NB4 (cell line): ENCODE results near the gene AZU1.

Experiments used
- MYC ChIP-seq: IDR thresholded peaks from 2 replicates; pipeline ENCODE4 v1.6.1; 2011; ENCODE audit warnings: low read depth, low read length
- POLR2A ChIP-seq: IDR thresholded peaks from 2 replicates; pipeline ENCODE4 v1.6.1; 2011; ENCODE audit warnings: mild to moderate bottlenecking; ENCODE audit not compliant: insufficient read length; ENCODE audit errors: extremely low read depth
- TF ChIP-seq, protein P1 (sequence below): IDR thresholded peaks from one replicate; pipeline ENCODE4 v1.5.1; 2012; ENCODE audit warnings: low read depth, low read length

DNA sequence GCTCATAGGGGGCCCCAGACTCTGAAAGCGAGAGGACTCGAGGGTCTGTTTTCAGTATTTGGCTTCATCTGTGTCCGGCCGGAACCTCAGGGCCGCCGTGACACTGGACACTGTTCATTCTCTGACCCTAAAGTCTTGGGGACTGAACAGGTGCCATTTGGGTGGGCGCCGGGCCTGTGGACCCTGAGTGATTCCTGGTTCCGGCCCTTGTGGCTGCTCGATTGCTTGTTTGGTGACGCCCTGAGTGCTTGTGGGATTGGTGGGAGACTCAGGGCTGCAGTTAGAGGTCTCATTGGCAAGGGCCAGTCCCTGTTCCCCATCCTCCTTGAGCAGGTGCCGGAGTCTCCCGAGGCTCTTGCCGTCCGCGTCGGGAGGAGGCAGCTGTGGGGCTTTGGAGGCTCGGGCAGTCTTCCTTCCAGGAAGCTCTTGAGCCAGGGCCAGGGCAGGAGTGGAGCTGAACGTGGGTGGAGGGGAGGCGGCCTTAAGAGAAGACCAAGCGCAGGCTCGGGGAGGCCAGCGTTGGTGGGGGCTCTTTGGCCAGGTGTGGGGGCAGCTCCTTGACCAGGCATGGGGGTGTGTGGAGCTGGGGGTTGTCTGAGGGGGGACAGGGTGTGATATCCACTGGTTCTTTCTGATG lies 25.7 kb upstream of the AZU1 start:
- no peak for TF ChIP-seq POLR2A
- TF ChIP-seq, protein P1, sequence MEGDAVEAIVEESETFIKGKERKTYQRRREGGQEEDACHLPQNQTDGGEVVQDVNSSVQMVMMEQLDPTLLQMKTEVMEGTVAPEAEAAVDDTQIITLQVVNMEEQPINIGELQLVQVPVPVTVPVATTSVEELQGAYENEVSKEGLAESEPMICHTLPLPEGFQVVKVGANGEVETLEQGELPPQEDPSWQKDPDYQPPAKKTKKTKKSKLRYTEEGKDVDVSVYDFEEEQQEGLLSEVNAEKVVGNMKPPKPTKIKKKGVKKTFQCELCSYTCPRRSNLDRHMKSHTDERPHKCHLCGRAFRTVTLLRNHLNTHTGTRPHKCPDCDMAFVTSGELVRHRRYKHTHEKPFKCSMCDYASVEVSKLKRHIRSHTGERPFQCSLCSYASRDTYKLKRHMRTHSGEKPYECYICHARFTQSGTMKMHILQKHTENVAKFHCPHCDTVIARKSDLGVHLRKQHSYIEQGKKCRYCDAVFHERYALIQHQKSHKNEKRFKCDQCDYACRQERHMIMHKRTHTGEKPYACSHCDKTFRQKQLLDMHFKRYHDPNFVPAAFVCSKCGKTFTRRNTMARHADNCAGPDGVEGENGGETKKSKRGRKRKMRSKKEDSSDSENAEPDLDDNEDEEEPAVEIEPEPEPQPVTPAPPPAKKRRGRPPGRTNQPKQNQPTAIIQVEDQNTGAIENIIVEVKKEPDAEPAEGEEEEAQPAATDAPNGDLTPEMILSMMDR, result no peak
- TF ChIP-seq MYC, result no peak
